22Rv1 (cell line): ENCODE results near the gene MMADHC.

ENCODE experiments used
- CTCF ChIP-seq: fragments of 450-650 bp; IDR thresholded peaks from 2 replicates; pipeline ENCODE4 v1.5.1; 2017; ENCODE audit warnings: mild to moderate bottlenecking
- ZFX ChIP-seq: fragments of 450-650 bp; IDR thresholded peaks from 2 replicates; pipeline ENCODE4 v1.6.1; 2017; ENCODE audit warnings: antibody characterized with exemption, borderline replicate concordance

- TF ChIP-seq CTCF (no peak), ZFX (no peak)
These were observed 62.3 kb downstream of the MMADHC start for GRCh38 chr2:149525323-149525722.
